AG08395 (cell line): ENCODE measurements around the gene RRAS.
"Not testable (repeated sequence)": the region's sequence is repeated elsewhere in the genome, so short reads cannot be mapped to it uniquely, and the experiment has no call there.

ENCODE experiments used
- DNase-seq: peaks from one replicate; pipeline ENCODE4 v3.0.0; 2012; ENCODE audit warnings: mixed read lengths, low spot score

RRAS gene

GRCh38 chr19:49631014-49631588, 8.8 kb downstream of the RRAS start:
- no peak for DNase-seq

GRCh38 chr19:49629659-49630058, 10.3 kb downstream of the RRAS start:
- no peak for DNase-seq

GRCh38 chr19:49626226-49626625, 13.7 kb downstream of the RRAS start:
- DNase-seq, result no peak

GRCh38 chr19:49624967-49625910, 14.7 kb downstream of the RRAS start:
- DNase-seq, result no peak

- DNase-seq, result not testable (repeated sequence)
These were observed 22.1 kb downstream of the RRAS start for GRCh38 chr19:49617860-49618259.

- DNase-seq, result no peak
These were observed 23.0 kb downstream of the RRAS start for GRCh38 chr19:49616945-49617344.

GRCh38 chr19:49616532-49616931, 23.4 kb downstream of the RRAS start:
- no peak for DNase-seq

GRCh38 chr19:49615861-49616260, 24.1 kb downstream of the RRAS start:
- no peak for DNase-seq

GRCh38 chr19:49614096-49614833, 25.7 kb downstream of the RRAS start:
- DNase-seq, result peak; percentile 81

GRCh38 chr19:49613374-49613773, 26.6 kb downstream of the RRAS start:
- peak; percentile 26 for DNase-seq

GRCh38 chr19:49609499-49610092, 30.3 kb downstream of the RRAS start:
- no peak for DNase-seq

- DNase-seq, result no peak
These were observed 34.3 kb downstream of the RRAS start for GRCh38 chr19:49605605-49606004.

- DNase-seq, result no peak
These were observed 37.1 kb downstream of the RRAS start for GRCh38 chr19:49602806-49603205.

GRCh38 chr19:49601482-49602038, 38.4 kb downstream of the RRAS start:
- DNase-seq, result no peak

- no peak for DNase-seq
These were observed 40.3 kb downstream of the RRAS start for GRCh38 chr19:49599378-49600295.

GRCh38 chr19:49597703-49597974, 42.3 kb downstream of the RRAS start:
- DNase-seq, result no peak

GRCh38 chr19:49596954-49597702, 42.8 kb downstream of the RRAS start:
- no peak for DNase-seq

GRCh38 chr19:49596407-49596806, 43.5 kb downstream of the RRAS start:
- no peak for DNase-seq

- no peak for DNase-seq
These were observed 44.0 kb downstream of the RRAS start for GRCh38 chr19:49595819-49596404.
